ENCODE results near the gene DNAJB2. TPM values are rescaled to one million over a fixed set of nuclear protein-coding genes. Genes with fewer than 3 reads are reported as not detected.

The DNAJB2 gene
- total and polyA plus RNA-seq, 2 experiments from 2014 or later = 60.6 to 182 TPM

DNA sequence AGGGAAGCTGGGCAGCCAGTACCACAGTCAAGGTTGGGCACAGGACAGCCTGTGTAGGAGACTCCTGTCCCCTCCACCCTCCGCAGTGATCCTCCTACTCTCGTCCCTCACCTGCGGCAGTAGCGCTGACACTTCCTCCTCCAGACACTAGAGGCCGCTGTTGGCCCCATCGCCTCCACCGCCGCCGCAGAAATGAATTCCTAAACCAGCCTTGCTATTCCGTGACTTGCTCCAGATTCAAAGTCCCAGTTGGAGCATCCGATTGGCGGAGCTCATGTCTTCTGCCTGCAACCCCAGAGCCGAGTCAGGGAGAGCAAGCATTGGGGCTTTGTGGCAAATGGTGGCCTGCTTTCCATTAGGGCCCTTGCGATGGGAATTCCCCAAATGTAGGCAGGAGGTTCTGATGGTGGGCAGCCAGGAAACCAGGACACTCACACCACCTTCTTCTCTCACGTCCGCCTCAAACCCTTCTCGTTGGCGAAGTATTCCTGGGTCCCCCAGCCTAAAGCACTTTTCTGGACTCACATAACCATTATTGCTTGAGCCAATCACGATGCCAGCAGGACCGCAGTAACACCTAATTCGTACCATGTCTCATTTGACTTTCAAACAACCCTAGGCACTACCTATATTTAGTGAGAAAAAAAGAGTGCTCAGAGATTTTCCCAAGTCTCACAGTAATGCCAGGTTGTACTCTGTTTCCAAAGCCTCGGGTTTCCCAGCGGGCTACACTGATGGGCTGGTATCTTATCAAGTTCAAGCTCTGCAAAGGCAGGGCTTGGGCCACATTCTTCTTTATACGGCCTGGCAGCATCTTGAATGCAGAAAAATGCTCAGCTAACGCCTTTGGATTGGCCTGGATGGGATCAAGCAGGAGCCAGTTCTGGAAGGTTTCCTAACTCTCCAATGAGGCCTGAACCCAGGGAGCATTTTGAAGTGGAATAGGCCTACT lies 1.2 kb upstream of the DNAJB2 start:
- H3K4me3 ChIP-seq = peak overlapping the region; percentile 76
- no peaks in the 10 kb centered on the region for H3K27me3 ChIP-seq
- H3K27ac ChIP-seq = peak overlapping the region; percentile 97
- H3K4me1 ChIP-seq (ENCODE audit: low read depth) = peaks cover 16% of the 10 kb centered on the region
- H3K9me3 ChIP-seq (ENCODE audit: low read depth) = no peaks in the 10 kb centered on the region
- TF ChIP-seq CTCF (IDR thresholded peaks at IDR 0.05; ENCODE audit: low read depth, low read length) = peak; percentile 97
- H3K36me3 ChIP-seq = peaks cover 13% of the 10 kb centered on the region
- DNase-seq (ENCODE audit: low read depth in 1 of 2, low spot score in 1 of 2) = peak; percentile 82 to 85

DNA sequence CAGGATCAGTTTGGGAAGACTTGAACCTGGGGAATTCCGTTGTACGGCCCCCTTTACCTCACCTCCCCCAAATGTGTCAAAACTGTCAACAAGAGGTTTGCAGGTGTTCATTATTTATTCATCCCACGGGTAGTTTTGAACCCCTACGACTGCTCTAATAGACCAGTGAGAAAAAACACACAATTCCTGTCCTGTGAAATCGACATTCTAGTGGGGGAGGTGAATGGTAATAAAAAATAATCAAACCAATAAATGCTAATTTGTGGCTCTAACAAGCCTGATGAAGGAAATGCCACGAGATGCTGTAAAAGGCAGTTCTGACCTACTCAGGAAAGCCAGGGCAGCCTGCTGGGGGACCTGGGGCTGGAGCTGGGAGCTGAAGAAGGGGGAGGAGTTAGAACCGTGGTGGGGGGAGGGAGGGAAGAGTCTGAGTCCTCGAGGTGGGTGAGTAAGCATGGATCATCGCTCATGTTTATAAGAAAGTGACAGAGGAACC lies 463 bp upstream of the DNAJB2 start:
- Histone ChIP-seq H3K9me3 (ENCODE audit: low read depth) (no peaks in the 10 kb centered on the region), H3K4me1 (ENCODE audit: low read depth) (peaks cover 16% of the 10 kb centered on the region), H3K36me3 (peaks cover 13% of the 10 kb centered on the region), H3K27me3 (no peaks in the 10 kb centered on the region), H3K4me3 (peak overlapping the region; percentile 76), H3K27ac (peak overlapping the region; percentile 97)
- TF ChIP-seq CTCF (IDR thresholded peaks at IDR 0.05; ENCODE audit: low read depth, low read length) = no peak
- DNase-seq (ENCODE audit: low read depth in 1 of 2, low spot score in 1 of 2) = no peak

- no peaks in the 10 kb centered on the region for H3K27me3 ChIP-seq
- peaks cover 20% of the 10 kb centered on the region for H3K36me3 ChIP-seq
- TF ChIP-seq CTCF (IDR thresholded peaks at IDR 0.05; ENCODE audit: low read depth, low read length) = no peak
- H3K4me1 ChIP-seq (ENCODE audit: low read depth) = peaks cover 11% of the 10 kb centered on the region
- no peaks in the 10 kb centered on the region for H3K9me3 ChIP-seq (ENCODE audit: low read depth)
- no peak for DNase-seq (ENCODE audit: low read depth in 1 of 2, low spot score in 1 of 2)
- peak overlapping the region; percentile 97 for H3K27ac ChIP-seq
- peak overlapping the region; percentile 76 for H3K4me3 ChIP-seq
Observed at GRCh38 chr2:219279916-219280516, 850 bp downstream of the DNAJB2 start.

- H3K4me1 ChIP-seq (ENCODE audit: low read depth) = peaks cover 11% of the 10 kb centered on the region
- H3K36me3 ChIP-seq = peaks cover 20% of the 10 kb centered on the region
- no peak for DNase-seq (ENCODE audit: low read depth in 1 of 2, low spot score in 1 of 2)
- TF ChIP-seq CTCF (IDR thresholded peaks at IDR 0.05; ENCODE audit: low read depth, low read length) = no peak
- no peaks in the 10 kb centered on the region for H3K9me3 ChIP-seq (ENCODE audit: low read depth)
- no peaks in the 10 kb centered on the region for H3K27me3 ChIP-seq
- no peak overlapping the region for H3K27ac ChIP-seq
- no peak overlapping the region for H3K4me3 ChIP-seq
Observed at GRCh38 chr2:219280651-219281050, 1.5 kb downstream of the DNAJB2 start.

DNA sequence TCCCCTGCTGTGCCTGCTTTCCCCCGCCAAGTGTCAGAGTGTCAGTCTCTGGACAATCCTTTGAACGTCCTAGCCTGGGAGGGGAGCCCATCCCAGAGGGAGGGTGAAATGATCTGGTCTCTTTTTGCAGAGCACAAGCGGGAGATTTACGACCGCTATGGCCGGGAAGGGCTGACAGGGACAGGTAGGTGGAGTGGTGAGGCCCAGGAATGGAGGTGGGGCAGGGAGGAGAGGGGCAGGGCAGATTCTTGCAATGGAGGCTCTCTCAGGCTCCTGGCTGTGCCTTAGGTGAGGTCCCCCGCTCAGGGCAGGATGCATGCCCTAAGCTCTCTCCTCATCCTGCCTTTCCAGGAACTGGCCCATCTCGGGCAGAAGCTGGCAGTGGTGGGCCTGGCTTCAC lies 2.4 kb downstream of the DNAJB2 start:
- Histone ChIP-seq H3K27ac (no peak overlapping the region), H3K4me1 (ENCODE audit: low read depth) (peaks cover 11% of the 10 kb centered on the region), H3K27me3 (no peaks in the 10 kb centered on the region), H3K36me3 (peaks cover 20% of the 10 kb centered on the region), H3K9me3 (ENCODE audit: low read depth) (no peaks in the 10 kb centered on the region), H3K4me3 (no peak overlapping the region)
- no peak for TF ChIP-seq CTCF (IDR thresholded peaks at IDR 0.05; ENCODE audit: low read depth, low read length)
- DNase-seq (ENCODE audit: low read depth in 1 of 2, low spot score in 1 of 2) = no peak
